ENCODE data around the gene MXI1.

The MXI1 gene

DNA sequence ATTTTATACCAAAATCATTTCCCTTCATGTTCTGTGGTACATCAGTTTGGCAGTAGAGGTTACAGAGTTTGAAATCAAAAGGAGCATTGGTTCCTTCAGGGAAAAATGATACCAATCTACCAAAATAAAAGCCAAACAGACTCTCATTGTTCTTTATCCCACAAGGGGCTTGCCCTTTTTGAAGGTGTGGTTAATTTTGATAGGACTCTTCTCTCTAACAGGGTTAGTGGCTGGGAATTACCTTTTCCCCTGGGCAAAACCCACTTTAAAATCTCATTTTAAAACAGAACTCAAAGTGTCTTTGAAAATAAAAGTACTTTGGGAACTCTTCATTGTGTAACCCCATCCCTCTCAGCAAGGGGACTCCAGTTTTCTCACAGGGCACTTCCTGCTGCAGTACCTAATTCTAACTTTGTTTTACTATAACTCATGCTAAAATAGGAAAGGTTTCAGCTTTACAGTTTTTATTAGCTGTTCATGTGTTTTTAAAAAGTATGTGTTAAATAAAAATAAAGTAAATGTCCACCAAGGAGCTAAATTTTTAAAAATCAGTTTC, 66.7 kb downstream of the MXI1 start:
- H3K27ac Mint-ChIP-seq, result no peak overlapping the region
- no peaks in the 10 kb centered on the region for H3K36me3 Mint-ChIP-seq (ENCODE audit: low read depth)
- intact Hi-C loops (cut with micrococcal nuclease), result no loop called here
- no peaks in the 10 kb centered on the region for H3K27me3 Mint-ChIP-seq
- H3K4me3 Mint-ChIP-seq, result no peak overlapping the region
- no peaks in the 10 kb centered on the region for H3K9me3 Mint-ChIP-seq
- H3K4me1 Mint-ChIP-seq (ENCODE audit: low read depth), result peaks cover 33% of the 10 kb centered on the region

DNA sequence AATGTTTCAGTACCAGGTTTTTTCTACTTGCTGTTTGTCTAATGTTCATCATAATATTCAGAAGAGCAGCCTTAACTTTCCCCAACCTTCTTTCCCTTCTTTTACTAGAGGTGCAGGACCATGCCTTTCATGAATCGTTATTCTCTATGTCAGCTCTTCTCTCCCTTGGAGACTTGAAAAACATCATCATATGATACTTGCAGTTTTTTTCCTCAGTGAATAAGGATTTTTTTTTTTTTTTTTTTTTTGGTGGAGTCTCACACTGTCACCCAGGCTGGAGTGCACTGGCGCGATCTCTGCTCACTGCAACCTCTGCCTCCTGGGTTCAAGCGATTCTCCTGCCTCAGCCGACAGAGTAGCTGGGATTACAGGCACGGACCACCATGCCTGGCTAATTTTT, 67.2 kb downstream of the MXI1 start:
- H3K4me1 Mint-ChIP-seq (ENCODE audit: low read depth), result peaks cover 28% of the 10 kb centered on the region
- intact Hi-C loops (cut with micrococcal nuclease), result loop anchor here (5.0 kb wide), 2 partner anchors 47 to 387 kb away; no protein-coding TSS in a partner anchor
- H3K27me3 Mint-ChIP-seq, result no peaks in the 10 kb centered on the region
- peaks cover under 1% of the 10 kb centered on the region for H3K36me3 Mint-ChIP-seq (ENCODE audit: low read depth)
- H3K27ac Mint-ChIP-seq, result no peak overlapping the region
- H3K9me3 Mint-ChIP-seq, result no peaks in the 10 kb centered on the region
- H3K4me3 Mint-ChIP-seq, result no peak overlapping the region

DNA sequence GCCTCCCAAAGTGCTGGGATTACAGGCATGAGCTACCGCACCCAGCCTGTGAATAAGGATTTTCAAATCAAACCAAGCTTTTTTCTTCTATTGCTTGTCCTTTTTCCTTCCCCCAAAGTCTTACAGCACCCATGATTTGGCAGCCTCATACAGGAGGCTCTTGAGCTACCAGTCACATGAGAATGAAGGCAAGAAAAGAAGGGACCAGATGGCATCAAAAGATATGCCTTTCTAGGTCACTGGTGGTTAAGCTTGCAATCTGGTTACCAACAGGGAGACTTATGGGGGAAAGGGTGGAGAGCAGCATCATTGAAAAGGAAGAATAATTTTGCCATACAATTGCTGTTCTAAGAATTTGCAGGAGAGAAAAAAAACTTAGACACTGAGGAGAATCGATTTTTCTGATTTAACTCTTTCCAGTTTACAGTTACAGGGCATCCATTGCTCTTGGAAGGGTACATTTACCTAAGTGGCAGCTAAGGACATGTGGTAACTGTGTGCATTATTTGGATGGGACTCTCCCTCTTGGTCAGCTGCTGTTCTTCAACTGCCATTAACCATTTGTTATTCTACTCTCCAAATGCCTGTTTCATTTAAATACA, 67.8 kb downstream of the MXI1 start:
- Mint-ChIP-seq H3K4me3 (no peak overlapping the region), H3K27me3 (no peaks in the 10 kb centered on the region), H3K4me1 (ENCODE audit: low read depth) (peaks cover 23% of the 10 kb centered on the region), H3K27ac (no peak overlapping the region), H3K9me3 (no peaks in the 10 kb centered on the region), H3K36me3 (ENCODE audit: low read depth) (peaks cover 6% of the 10 kb centered on the region)
- intact Hi-C loops (cut with micrococcal nuclease), result loop anchor here (5.0 kb wide), 2 partner anchors 48 to 388 kb away; no protein-coding TSS in a partner anchor

DNA sequence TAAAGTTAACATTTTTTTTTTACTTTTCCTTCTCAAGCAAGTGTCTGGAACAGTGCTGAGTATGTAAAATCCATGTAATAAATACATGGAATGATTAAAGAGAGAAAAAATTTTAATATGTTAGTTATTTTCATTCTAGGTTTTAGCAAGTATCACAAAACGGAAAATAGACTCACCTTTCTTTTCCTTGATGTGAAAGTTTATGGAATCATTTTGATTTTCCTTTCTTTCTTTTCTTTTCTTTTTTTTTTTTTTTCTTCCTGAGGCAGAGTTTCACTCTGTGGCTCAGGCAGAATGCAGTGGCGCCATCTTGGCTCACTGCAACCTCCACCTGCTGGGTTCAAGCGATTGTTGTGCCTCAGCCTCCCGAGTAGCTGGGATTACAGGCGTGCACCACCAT, 69.2 kb downstream of the MXI1 start:
- intact Hi-C loops (cut with micrococcal nuclease), result loop anchor here (5.0 kb wide), 2 partner anchors 49 to 389 kb away; no protein-coding TSS in a partner anchor
- H3K36me3 Mint-ChIP-seq (ENCODE audit: low read depth), result peaks cover 19% of the 10 kb centered on the region
- no peak overlapping the region for H3K4me3 Mint-ChIP-seq
- peaks cover 18% of the 10 kb centered on the region for H3K4me1 Mint-ChIP-seq (ENCODE audit: low read depth)
- H3K27me3 Mint-ChIP-seq, result no peaks in the 10 kb centered on the region
- no peaks in the 10 kb centered on the region for H3K9me3 Mint-ChIP-seq
- H3K27ac Mint-ChIP-seq, result no peak overlapping the region

DNA sequence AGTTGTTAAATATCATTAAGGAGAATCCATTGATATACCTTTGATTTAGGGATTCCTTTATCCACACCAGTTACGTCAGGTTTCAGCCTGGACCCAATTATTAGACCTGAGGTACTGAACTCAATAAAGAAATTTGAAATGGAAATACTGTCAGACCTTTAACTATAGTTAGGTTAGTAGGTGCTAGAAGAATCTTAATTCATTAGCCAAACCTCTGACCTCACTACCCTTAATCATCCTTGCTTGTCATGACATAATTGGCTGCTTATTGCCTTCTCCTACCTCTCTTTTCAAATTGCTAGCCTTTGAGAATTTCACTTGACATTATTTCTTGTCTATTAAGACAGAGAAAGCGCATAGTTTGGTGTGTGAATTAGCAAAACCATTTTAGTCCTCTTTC, 70.2 kb downstream of the MXI1 start:
- Mint-ChIP-seq H3K36me3 (ENCODE audit: low read depth) (peaks cover 20% of the 10 kb centered on the region), H3K27ac (no peak overlapping the region), H3K4me1 (ENCODE audit: low read depth) (peaks cover 18% of the 10 kb centered on the region), H3K4me3 (no peak overlapping the region), H3K27me3 (no peaks in the 10 kb centered on the region), H3K9me3 (no peaks in the 10 kb centered on the region)
- intact Hi-C loops (cut with micrococcal nuclease), result loop anchor here (5.0 kb wide), 2 partner anchors 50 to 390 kb away; no protein-coding TSS in a partner anchor

DNA sequence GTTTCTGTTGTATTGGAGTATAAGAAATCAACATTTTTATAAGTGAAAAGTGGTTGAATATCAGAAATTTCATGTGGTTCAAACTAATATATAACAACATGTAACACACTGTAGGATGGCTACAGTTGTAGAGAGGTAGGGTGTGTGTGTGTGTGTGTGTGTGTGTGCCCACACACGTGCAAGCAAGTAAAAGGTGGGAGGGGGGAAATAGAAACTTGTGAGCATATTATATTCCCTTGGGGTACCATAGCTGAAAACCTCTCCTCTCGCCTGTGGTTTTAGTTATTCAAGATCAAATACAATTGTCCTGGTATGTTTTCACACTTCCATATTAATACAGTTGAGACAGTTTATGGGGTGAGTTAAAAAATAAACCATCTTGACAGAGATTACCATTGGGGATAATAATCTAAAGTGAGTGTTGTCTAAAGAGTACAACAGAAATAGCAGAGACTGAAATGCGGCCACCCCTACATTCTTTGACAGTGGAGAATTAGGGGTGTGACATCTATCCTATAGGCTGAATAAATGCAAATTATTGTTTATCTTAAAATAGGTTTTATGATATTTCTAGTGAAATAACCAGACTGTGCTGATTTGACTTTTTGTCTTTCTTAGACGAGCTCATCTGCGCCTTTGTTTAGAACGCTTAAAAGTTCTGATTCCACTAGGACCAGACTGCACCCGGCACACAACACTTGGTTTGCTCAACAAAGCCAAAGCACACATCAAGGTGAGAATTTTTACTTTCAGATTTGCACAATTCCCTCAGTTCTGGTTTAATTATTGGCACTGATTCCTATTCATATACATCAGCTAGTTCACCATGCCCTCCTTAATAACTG, 71.4 kb downstream of the MXI1 start:
- H3K27ac Mint-ChIP-seq, result peak overlapping the region; percentile 1

DNA sequence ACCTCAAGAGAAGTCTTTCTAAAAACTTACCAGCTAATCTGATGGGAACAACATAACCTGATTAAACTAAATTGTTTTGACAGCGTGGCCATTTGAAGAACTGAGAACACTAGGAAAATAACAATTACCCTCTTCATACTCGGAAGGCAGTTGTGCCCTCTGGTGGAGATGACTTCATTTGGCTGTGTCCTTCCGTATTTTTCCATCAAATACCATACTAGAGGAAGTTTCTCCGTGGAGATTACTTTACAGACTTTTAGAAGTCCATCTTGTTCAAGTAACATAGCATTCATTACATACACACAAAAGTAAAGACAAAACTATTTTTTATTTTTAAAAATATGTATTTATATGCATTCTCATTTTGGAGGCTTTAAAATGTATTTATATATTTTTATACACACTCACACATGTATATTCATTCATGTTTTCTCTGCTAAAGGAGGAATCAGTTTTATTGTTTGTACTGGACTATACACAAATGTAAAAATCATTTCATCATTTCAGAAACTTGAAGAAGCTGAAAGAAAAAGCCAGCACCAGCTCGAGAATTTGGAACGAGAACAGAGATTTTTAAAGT, 72.1 kb downstream of the MXI1 start:
- Mint-ChIP-seq H3K27me3 (no peaks in the 10 kb centered on the region), H3K4me3 (no peak overlapping the region), H3K36me3 (ENCODE audit: low read depth) (peaks cover 39% of the 10 kb centered on the region), H3K27ac (no peak overlapping the region), H3K9me3 (no peaks in the 10 kb centered on the region), H3K4me1 (ENCODE audit: low read depth) (peaks cover 3% of the 10 kb centered on the region)
- intact Hi-C loops (cut with micrococcal nuclease), result loop anchor here (1.0 to 5.0 kb wide), 3 partner anchors 52 to 392 kb away; no protein-coding TSS in a partner anchor

More for the DNA sequence above, 71.4 kb downstream of the MXI1 start:
- peaks cover 32% of the 10 kb centered on the region for H3K36me3 Mint-ChIP-seq (ENCODE audit: low read depth)
- peaks cover 10% of the 10 kb centered on the region for H3K4me1 Mint-ChIP-seq (ENCODE audit: low read depth)
- no peaks in the 10 kb centered on the region for H3K27me3 Mint-ChIP-seq
- no peaks in the 10 kb centered on the region for H3K9me3 Mint-ChIP-seq
- H3K4me3 Mint-ChIP-seq, result no peak overlapping the region
- intact Hi-C loops (cut with micrococcal nuclease), result loop anchor here (1.0 to 5.0 kb wide), 3 partner anchors 51 to 391 kb away; no protein-coding TSS in a partner anchor

DNA sequence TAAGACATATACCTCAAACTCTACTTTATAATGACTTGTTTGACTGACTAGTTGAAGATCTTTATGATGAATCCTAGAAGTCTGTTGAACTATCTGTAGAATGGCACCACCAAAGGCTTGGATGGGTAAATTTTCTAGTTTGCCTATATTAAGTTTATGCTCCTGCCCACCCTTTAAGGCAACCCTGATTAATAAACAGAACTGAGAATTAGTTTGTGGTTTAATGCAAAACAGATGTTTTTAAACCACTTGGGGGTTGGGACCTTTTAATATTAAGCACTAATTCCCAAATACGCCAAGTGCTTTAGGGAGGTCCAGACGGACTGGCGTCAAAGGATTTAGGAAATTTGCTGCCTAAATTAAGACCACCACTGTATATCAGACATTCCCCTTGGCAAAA, 76.9 kb downstream of the MXI1 start:
- H3K27ac Mint-ChIP-seq, result no peak overlapping the region
- no peak overlapping the region for H3K4me3 Mint-ChIP-seq
- H3K27me3 Mint-ChIP-seq, result no peaks in the 10 kb centered on the region
- H3K4me1 Mint-ChIP-seq (ENCODE audit: low read depth), result no peaks in the 10 kb centered on the region
- peaks cover 71% of the 10 kb centered on the region for H3K36me3 Mint-ChIP-seq (ENCODE audit: low read depth)
- intact Hi-C loops (cut with micrococcal nuclease), result no loop called here
- H3K9me3 Mint-ChIP-seq, result no peaks in the 10 kb centered on the region

DNA sequence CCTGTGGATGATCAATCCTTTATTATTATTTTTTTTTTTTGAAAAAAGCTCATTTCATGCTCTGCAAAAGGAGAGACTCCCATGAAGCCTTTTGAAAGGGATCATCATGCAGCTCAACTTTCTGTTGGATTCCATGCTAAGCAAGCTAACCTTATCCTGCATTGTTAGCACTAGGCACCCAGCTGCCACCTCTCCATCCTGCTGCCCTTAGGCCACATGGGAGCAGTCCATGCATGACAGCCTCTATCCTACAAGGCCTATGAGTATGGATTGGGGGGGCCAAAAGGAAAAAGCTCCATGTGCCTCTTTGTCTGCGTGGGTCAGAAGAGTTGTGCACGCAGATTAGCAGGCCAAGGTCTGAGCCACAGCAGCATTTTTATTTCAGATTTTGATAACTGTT, 78.1 kb downstream of the MXI1 start:
- Mint-ChIP-seq H3K27ac (no peak overlapping the region), H3K4me3 (no peak overlapping the region), H3K4me1 (ENCODE audit: low read depth) (no peaks in the 10 kb centered on the region), H3K36me3 (ENCODE audit: low read depth) (peaks cover 74% of the 10 kb centered on the region), H3K27me3 (no peaks in the 10 kb centered on the region), H3K9me3 (no peaks in the 10 kb centered on the region)
- intact Hi-C loops (cut with micrococcal nuclease), result no loop called here

DNA sequence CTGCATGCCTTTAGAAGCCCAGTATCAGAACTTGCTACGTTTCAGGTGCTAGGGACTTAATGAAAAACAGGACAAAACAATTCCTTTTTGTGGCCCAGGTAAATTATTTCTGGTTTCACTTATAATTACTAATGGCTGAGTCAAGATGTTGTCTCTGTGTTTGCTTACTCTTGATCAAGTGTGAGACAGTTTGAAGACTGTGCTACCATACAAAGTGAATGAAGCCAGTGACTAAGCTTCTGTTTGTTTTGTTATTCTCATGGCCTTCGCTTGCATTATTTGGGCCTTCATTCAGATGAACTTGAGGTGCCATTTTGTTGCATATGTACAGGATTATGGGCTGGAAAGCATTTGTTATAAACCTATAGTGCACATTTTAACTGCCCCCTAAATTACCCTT, 79.4 kb downstream of the MXI1 start:
- intact Hi-C loops (cut with micrococcal nuclease), result no loop called here
- no peaks in the 10 kb centered on the region for H3K9me3 Mint-ChIP-seq
- H3K27ac Mint-ChIP-seq, result no peak overlapping the region
- H3K27me3 Mint-ChIP-seq, result no peaks in the 10 kb centered on the region
- no peaks in the 10 kb centered on the region for H3K4me1 Mint-ChIP-seq (ENCODE audit: low read depth)
- H3K36me3 Mint-ChIP-seq (ENCODE audit: low read depth), result peaks cover 73% of the 10 kb centered on the region
- H3K4me3 Mint-ChIP-seq, result no peak overlapping the region

DNA sequence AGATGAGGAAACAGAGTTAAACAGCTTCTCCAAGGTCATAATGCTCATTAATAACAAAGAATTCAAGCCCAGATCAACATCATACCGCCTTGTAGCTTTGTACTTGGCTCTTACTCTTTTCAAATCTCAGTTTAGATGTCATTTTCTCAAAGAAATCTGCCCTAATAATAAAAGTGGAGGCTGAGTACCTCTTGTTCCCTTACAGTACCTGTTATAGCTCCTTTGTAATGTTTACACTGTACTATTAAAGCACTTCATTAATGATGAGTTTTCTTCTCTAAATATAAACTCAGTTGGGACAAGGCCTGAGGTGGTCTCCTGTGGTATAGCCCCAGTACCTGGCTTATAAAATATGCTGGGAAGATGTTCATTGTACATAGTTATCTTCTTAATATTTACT, 89.6 kb downstream of the MXI1 start:
- Mint-ChIP-seq H3K27me3 (no peaks in the 10 kb centered on the region), H3K4me1 (ENCODE audit: low read depth) (peaks cover 20% of the 10 kb centered on the region), H3K9me3 (no peaks in the 10 kb centered on the region), H3K27ac (no peak overlapping the region), H3K4me3 (no peak overlapping the region), H3K36me3 (ENCODE audit: low read depth) (peaks cover 89% of the 10 kb centered on the region)
- intact Hi-C loops (cut with micrococcal nuclease), result no loop called here

DNA sequence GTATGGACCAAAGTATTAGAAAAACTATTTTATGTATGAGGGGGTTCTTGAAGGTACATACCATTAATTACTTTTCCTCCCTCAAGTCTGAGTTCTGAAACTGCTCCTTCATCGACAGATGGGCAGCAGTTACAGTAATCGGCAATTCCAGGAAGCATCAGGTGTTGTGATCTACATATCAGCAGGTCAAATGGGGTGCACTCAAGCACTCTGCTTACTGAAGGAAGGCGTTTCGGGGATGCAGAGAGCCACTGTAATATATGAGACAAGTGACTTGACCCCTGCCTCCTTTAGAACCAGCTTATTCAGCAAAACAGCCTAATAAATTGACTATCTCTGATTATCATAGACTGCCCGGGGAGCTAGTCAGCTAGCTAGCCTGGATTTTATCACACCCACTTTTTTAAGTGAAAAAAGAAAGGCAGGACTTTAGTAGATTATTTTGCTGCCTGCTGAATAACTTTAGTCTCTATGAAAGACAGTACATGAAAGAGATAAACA, 93.1 kb downstream of the MXI1 start:
- H3K9me3 Mint-ChIP-seq, result no peaks in the 10 kb centered on the region
- H3K4me3 Mint-ChIP-seq, result no peak overlapping the region
- H3K4me1 Mint-ChIP-seq (ENCODE audit: low read depth), result peaks cover 33% of the 10 kb centered on the region
- H3K36me3 Mint-ChIP-seq (ENCODE audit: low read depth), result peaks cover 84% of the 10 kb centered on the region
- H3K27me3 Mint-ChIP-seq, result no peaks in the 10 kb centered on the region
- intact Hi-C loops (cut with micrococcal nuclease), result loop anchor here (10.0 kb wide), 2 partner anchors 374 to 614 kb away; partner anchors contain the start of genes BBIP1 and SHOC2
- H3K27ac Mint-ChIP-seq, result no peak overlapping the region

DNA sequence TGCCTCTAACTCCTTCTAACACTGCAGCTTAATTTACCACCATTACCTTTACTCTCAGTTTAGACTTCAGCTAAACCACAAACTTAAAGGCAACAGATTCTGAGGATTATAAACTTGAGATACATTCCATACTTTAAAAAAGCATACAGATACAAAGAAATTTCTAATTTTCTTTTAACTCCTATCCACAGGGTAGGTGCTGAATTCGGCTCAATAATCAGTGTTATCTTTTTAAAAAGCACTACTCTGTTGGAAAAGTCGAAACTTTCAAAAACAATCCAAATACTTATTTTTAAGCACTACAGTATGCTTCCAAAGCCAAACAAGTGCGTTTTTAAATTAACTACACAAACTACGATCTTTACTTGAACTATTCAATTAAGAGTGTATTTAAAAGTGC, 96.3 kb downstream of the MXI1 start:
- peak overlapping the region; percentile 80 for H3K4me3 Mint-ChIP-seq
- H3K27ac Mint-ChIP-seq, result peak overlapping the region; percentile 81
- no peaks in the 10 kb centered on the region for H3K9me3 Mint-ChIP-seq
- H3K27me3 Mint-ChIP-seq, result no peaks in the 10 kb centered on the region
- H3K4me1 Mint-ChIP-seq (ENCODE audit: low read depth), result peaks cover 28% of the 10 kb centered on the region
- peaks cover 53% of the 10 kb centered on the region for H3K36me3 Mint-ChIP-seq (ENCODE audit: low read depth)
- intact Hi-C loops (cut with micrococcal nuclease), result loop anchor here (2.0 to 10.0 kb wide), 4 partner anchors 77 to 611 kb away; partner anchors contain the start of genes BBIP1 and SHOC2

Data from dendritic cell treated with granulocyte-macrophage colony-stimulating factor and Interleukin-4, amounts not matched to agents 40 ng/mL and 50 ng/mL, for 4 days (primary cell).